Keratinocyte (primary cell): ENCODE results near the gene VANGL2.

Experiments
- EZH2 ChIP-seq: IDR thresholded peaks from one replicate; pipeline ENCODE4 v1.6.1; 2012; ENCODE audit warnings: inconsistent platforms, mild to moderate bottlenecking, low read length, moderate library complexity
- TF ChIP-seq, protein P1 (sequence below), 3 experiments: IDR thresholded peaks in 1 of 3; conservative IDR thresholded peaks in 1 of 3; optimal IDR thresholded peaks in 1 of 3; 2 replicates in 2 of 3; 3 replicates in 1 of 3; pipeline versions ENCODE3 to v1.5.1; 2011; ENCODE audit warnings: low read length in 3 of 3, mild to moderate bottlenecking in 3 of 3, moderate library complexity in 2 of 3, control low read depth in 1 of 3, inconsistent platforms in 1 of 3; ENCODE audit not compliant: insufficient read depth in 2 of 3; ENCODE audit errors: extremely low read depth in 1 of 3

GRCh38 chr1:160376525-160377131 is 23.7 kb upstream of the VANGL2 start:
- TF ChIP-seq, protein P1, sequence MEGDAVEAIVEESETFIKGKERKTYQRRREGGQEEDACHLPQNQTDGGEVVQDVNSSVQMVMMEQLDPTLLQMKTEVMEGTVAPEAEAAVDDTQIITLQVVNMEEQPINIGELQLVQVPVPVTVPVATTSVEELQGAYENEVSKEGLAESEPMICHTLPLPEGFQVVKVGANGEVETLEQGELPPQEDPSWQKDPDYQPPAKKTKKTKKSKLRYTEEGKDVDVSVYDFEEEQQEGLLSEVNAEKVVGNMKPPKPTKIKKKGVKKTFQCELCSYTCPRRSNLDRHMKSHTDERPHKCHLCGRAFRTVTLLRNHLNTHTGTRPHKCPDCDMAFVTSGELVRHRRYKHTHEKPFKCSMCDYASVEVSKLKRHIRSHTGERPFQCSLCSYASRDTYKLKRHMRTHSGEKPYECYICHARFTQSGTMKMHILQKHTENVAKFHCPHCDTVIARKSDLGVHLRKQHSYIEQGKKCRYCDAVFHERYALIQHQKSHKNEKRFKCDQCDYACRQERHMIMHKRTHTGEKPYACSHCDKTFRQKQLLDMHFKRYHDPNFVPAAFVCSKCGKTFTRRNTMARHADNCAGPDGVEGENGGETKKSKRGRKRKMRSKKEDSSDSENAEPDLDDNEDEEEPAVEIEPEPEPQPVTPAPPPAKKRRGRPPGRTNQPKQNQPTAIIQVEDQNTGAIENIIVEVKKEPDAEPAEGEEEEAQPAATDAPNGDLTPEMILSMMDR (optimal IDR thresholded peaks at IDR 0.05 in 1 of 3, IDR thresholded peaks at IDR 0.05 in 1 of 3, conservative IDR thresholded peaks at IDR 0.05 in 1 of 3; ENCODE audit: extremely low read depth in 1 of 3, insufficient read depth in 2 of 3, low read length in 3 of 3) = peak; percentile 87 to 96 (median 94)
- no peak for TF ChIP-seq EZH2
